ENCODE results near the gene COL7A1. TPM values are rescaled to one million over a fixed set of nuclear protein-coding genes. Genes with fewer than 3 reads are reported as not detected.

Gene COL7A1
- total and polyA plus RNA-seq, 2 of the 13 experiments (the other 11 are each of a cell fraction or from before 2014, with no cell fraction given): 2.7 to 11.7 TPM

- TF ChIP-seq ZNF543 (CRISPR knock-in tag; IDR thresholded peaks at IDR 0.05) (0 out of 2 replicates have a peak, but pooled peaks have one; percentile 58), ZSCAN25 (CRISPR knock-in tag; IDR thresholded peaks at IDR 0.05) (no peak), ZNF609 (CRISPR knock-in tag; IDR thresholded peaks at IDR 0.05; ENCODE audit: borderline replicate concordance) (peak; percentile 80; the same call in 1 of the 2 replicates), MYPOP (CRISPR knock-in tag; IDR thresholded peaks at IDR 0.05) (0 out of 2 replicates have a peak, but pooled peaks have one; percentile 79), DNMT1 (CRISPR knock-in tag; IDR thresholded peaks at IDR 0.05) (no peak), BATF2 (CRISPR knock-in tag; IDR thresholded peaks at IDR 0.05) (no peak), ZNF646 (CRISPR knock-in tag; IDR thresholded peaks at IDR 0.05) (no peak), DMTF1 (CRISPR knock-in tag; IDR thresholded peaks at IDR 0.05) (no peak), ZNF3 (CRISPR knock-in tag; IDR thresholded peaks at IDR 0.05) (no peak), MAF1 (CRISPR knock-in tag; IDR thresholded peaks at IDR 0.05; ENCODE audit: borderline replicate concordance) (no peak), BCL6 (CRISPR knock-in tag; IDR thresholded peaks at IDR 0.05) (peak; percentile 46; the same call in 1 of the 2 replicates), TGIF2 (CRISPR knock-in tag; IDR thresholded peaks at IDR 0.05) (no peak), FOXK2 (IDR thresholded peaks at IDR 0.05) (no peak)
Measured at GRCh38 chr3:48556796-48557626, 38.1 kb downstream of the COL7A1 start, which contains the start of gene PFKFB4 (continued).

Measured in HepG2 (cell line).